ENCODE measurements around the gene PRLR.
"Not testable (repeated sequence)": the region's sequence is repeated elsewhere in the genome, so short reads cannot be mapped to it uniquely, and the experiment has no call there.

The PRLR gene

DNA sequence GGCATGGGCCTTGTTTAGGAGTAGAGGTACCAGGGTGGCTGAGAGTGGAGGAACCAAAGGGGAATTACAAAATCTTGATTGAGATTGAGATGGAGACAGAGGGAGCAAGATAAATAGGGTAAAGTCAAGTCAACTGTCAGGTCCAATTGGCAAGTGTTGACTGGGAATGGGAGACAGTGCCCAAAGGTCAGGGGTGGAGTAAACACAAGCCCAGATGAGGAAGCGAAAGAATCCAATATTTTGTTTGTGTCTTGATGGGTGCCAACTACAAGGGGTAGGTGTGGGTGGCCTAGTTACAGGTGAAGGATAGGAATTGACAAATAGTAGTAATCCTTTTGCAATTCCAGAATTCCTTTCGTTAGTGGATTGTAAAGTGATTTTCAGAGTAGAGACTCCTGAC is 107.5 kb downstream of the PRLR start:
- DNase-seq = no peak

DNA sequence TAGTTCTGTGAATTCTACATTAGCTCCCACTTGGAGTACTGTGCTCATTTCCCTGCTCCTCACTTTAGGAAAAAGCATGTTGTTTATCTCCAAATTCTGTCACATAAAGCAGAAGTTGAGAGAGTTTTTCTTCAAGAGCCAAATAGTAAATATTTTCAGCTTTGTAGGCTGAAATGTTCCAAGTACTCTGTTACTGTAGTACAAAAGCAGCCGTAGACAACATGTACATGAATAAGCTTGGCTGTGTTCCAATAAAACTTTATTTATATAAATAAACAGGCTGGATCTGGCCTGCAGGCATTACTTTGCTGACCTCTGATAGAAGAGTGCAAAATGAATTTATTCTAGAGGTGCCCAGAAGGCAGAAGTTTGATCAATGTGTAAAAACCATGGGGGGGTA is 109.6 kb downstream of the PRLR start:
- no peak for DNase-seq

DNA sequence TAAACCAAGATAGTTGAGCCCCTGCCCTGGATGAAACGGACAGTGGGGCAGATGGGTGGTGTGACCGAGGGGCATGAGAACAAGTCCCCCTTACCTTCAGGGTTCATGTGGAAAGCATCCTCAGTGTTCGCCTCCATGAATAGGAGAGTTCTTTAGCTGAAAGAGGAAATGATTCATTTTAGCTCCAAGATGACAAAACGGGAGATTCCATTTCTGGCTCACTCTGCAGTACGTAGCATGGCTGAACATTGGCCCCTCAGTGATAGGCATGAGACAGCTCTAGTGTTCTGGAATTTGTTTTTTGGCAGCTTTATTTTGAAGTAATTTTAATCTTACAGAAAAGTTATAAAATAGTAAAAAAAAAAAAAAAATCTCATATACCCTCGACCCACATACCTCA is 112.3 kb downstream of the PRLR start:
- DNase-seq = no peak

DNA sequence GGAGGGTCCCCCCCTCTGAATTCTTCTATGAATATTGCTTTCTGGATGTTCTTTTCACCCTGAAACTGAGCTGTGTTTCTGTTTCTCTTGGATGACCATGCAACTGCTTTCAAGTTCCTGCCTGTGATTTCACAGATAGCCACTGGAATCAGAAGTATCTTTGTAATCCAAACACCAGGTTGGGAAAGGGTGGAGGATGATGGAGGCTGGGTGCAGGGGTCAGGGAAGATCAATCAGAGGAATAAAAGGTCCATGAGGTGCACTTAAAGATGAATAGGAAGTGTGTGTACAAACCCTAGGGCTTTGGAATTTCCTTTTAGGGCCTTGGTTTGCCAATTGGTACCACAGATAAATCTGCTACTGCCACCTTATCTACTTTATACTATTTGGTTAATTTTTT is 114.4 kb downstream of the PRLR start:
- no peak for DNase-seq

DNA sequence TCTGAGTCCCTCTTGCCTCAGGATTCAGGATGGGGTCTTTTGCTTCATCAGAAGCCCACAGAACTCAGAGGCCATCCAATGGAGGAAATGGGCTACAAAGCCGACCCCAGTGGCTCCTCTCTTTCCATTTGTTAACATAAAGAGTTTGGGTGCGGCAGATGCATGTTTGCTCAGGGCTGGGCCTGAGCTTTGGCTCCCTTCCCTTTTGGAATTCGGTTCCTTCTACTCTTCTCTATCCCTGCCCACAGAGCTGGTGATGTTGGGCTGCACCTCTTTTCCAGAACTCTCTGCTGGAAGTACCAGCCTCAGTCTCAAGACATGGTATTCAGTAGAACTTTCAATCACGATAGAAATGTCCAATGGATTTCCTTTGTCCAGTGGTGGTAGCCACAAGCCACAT is 115.6 kb downstream of the PRLR start:
- DNase-seq = no peak

DNA sequence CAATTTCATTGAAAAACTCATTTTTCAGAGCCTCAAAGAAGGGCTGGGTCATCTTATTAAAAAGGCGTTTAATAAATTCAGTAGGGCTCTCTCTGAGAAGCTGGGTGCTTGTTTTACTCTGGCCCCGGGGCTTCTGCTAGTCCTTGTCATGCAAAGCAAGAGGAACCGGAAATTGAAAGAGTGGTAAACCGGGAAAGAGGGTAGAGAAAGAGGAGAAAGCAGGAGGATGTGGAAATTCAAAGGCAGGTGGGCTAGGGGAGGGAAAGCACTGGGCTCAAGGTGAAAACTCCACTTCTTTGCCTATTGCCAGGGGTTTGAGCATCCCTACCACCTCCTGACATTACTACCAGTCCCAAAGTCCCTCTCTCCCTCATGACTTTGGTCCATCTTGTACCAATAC is 118.0 kb downstream of the PRLR start:
- DNase-seq = no peak

DNA sequence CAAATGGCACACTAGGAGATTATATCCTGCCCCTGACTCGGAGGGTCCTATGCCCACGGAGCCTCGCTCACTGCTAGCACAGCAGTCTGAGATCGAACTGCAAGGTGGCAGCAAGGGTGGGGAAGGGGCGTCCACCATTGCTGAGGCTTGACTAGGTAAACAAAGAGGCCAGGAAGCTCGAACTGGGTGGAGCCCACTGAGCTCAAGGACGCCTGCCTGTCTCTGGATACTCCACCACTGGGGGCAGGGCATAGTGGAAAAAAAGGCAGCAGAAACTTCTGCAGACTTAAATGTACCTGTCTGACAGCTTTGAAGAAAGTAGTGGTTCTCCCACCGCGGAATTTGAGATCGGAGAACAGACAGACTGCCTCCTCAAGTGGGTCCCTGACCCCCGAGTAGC is 125.7 kb downstream of the PRLR start:
- not testable (repeated sequence) for DNase-seq

DNA sequence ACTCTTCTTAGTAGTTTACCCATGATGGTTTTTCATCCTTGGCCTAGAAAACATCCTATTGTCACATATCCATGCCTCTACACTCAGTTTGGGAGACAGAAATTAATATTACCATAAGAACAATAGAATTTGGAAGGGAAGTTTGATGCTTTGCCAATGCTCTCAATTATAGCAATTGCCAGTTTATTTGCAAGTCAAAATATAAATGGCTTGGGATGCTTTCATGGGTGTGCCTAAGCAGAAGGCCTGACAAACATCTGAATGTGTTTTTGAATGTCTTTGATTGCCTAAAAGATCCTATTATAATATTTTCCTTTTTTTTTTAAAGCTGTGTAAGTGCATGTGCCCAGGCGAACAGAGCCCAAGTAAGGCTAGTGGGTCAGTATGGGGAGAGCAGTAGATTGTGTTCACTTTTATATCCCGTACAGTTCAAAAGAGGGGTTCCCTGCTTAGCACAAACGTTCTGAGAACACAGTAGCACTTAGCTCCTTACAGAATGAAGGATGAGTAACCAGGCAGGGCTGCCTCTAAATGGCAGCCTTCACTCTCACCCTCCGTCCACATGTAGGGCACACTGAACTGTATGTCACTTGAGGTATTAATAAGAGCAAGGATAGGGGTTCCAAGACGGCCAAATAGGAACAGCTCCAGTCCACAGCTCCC is 126.5 kb downstream of the PRLR start:
- no peak for DNase-seq

DNA sequence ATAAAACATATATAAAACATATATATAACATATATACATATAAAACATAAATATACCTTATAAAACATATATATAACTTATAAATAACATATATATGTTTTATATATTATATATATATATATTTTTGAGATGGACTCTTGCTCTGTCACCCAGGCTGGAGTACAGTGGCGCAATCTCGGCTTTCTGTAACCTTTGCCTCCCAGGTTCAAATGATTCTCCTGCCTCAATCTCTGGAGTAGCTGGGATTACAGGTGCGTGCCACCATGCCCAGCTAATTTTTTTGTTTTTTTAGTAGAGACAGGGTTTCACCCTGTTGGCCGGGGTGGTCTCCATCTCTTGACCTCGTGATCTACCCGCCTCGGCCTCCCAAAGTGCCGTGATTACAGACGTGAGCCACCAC is 128.6 kb downstream of the PRLR start:
- DNase-seq = not testable (repeated sequence)

DNA sequence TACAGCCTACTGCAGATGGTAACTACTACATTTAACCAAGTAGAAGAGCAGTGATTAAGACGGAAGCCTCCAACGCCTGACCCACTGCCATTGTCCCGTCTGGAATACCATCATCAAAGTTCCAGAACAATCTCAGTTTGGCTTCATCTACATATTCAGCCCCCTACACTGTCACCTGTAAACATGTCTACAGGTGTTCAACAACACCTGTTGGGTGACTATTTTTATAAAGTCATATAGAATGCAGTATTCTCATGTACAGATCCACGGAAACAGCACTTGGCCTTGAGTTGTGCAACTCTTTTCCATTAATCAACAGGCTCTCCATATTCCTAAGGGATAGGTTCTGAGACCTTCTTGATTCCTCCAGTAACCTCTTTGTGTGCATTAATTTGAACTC is 129.3 kb downstream of the PRLR start:
- DNase-seq = no peak

DNA sequence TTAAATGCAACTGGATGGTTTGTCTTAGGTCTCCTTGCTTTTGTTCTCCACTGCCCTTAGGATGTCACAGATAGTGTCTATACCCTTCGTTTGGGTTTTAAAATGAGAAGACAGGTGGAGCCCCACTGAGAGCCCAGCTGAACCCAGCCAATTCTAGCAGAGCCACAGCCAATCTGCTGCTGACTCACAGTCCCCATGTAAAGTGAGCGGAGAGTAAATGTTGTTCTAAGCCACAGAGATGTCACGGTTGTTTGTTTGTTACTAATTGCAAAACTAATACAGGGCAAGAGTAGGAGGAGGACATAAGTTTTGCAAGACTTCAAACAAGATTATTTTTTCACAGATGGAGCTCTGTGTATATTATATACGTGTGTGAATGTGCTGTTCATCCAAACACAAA is 132.1 kb downstream of the PRLR start:
- no peak for DNase-seq

DNA sequence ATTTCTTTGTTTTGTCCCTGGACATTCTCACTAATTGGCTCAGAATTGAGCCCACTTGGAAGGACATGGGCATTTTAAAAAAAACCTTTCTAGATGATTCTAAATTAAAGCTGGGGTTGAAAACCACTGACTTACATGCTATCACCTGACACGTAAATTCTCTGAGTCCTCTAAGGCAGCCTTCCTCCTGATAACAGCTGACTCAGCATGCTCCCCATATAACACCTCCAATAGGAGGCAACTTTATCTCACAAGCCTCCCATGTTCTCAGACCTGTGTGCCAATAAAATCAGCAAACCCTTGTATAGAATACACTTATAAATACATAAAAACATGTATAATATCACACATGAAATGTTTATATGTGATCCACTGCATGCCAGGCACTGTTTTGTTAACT is 133.4 kb downstream of the PRLR start:
- DNase-seq = no peak

DNA sequence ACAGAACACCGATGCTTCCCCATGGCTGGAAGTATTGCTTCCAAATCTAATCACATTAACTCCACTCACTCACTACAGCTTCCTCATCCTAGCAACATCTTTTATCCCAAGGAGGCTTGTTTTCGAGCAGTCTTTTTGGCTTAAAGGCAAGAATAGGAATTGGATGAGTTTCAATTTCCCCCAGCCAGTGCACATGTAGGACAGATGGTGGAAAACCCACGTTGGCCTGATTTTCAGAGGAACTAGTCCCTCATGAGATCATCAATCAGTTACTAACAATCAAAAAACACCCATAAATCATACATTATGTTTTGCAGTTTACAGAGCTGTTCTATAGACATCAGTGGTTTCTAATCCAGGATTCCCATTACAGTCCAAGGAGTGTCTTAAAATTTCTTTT is 134.1 kb downstream of the PRLR start:
- DNase-seq = no peak

DNA sequence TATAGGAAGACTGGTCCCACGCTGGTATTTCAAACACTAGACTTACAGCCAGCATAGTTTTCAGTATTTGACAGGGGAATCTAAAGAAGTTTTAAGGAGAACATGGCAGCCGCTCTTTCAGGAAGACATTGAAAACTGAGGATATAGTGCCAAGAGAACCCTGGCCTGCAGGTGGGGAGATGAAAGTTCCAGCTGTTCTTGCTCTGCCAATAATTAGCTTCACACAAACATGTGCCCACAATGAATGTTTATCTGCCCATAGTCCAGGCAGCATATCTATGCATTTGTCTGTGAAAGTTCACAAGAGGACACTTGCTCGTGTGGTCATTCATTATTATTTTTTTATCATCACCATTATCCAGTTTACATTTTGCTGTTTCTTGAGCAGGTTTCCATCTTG is 134.9 kb downstream of the PRLR start:
- no peak for DNase-seq

DNA sequence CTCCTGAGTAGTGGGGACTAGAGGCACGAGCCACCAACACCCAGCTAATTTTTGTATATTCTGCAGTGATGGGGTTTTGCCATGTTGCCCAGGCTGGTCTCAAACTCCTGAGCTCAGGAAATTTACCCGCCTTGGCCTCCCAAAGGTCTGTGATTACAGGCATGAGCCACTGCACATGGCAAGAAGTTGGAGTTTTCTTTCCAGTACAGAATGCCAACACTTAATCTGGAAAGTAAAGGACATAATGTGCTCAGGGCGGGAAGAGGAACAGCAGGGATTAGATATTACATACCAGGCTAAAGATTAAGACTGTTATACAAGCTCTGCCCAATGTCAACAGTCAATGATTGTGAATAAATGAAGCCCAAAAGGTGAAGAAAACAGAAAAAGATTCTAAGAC is 135.3 kb downstream of the PRLR start:
- DNase-seq = no peak

DNA sequence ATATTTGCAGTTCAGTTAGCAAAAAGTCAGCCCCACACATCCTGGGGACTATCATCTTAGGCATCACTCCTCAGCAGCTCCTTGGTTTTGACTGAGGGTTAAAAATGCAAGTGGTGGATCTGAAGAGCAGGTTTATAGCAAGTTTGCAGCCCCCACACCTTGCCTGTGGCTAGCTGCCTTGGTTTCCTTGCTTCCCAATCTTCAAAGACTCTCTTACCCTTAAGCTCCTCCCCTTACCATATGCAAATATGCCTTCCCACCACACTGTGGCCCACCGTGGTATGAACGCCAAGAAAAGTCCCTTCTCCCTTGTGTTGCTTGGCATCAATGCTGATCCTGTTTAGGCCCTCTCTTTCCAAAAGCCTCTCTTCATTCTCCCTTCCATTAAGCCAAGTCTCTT is 137.6 kb downstream of the PRLR start:
- DNase-seq = no peak

DNA sequence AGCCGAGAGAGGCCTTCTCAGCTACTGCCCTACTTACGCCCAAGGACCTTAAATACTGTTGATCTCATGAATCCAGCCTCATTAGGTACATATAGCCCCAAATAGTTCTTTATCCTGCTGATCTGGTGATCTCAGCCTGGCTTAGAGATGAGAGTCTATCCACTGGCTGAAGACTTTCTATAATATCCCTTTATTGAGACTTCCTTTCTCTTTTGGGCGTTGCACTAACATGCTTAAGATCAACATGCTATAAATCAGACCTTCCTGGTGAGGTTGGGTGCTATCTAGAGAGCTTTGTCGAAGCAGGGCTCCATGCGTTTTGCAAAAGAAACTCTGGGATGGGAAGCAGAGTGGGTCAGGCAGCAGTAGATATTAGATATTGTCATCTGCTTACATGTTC is 138.6 kb downstream of the PRLR start:
- no peak for DNase-seq

DNA sequence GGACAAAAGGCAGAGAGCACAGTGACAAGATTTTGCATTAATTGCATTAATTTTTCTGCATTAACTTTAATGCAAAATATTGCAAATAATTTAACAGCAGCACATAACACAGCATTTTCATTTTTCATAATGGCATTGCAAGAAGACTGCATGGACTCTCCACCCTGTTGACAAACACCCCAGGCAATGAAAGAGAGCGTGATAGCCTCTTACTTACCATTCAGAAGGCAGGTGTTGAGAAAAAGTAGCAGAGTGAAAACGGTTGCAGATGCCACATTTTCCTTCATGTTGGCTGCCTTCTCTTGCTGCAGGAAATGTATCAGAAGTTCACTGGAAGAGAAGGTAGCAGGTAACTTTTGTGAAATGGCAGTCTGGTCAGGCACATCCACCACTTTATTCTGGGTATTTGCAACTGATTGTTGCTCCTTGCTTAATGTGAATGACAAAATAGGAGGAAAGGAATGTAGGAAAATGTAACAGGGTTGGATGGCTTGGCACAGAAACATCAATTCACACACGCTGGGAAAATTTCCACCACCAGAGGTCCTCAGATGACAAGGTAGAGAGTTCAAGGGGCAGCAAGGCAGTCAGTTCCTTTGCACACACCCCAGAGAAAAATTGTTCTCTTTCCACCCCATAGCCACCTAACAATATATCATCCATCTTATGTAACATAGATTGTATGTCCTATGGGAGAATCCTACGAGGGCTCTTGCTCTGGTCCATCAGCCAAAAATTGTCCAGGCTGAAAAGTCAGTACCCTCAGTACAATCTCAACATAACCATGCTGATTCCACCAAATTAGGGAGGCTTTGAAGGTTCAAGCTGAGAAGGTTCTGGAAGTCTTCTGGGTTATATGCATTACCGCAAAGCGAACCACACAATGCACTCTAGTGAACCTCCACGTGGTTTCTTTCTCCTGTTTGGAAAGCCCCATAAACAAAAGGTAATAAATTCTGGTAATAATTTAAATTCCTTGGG is 140.7 kb downstream of the PRLR start:
- no peak for DNase-seq

DNA sequence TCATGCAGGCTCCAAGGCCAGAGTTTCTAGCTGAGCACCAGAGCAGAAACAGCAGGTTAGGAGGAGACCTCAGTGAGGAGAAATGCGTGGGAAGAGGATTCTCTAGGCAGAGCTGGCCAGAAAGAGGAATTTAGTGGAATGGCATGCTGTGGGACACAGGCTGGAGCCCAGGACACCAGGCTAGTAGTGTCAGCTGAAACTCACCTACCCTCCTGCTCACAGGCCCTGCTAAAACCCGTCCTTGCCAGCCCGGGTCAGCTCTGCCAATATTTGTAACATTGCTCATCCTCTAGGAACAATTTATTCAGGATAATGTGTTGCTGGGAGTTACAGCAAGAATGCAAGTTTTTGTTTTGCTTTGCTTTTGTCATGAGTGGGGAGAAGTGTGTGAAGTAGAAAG is 142.3 kb downstream of the PRLR start:
- no peak for DNase-seq

DNA sequence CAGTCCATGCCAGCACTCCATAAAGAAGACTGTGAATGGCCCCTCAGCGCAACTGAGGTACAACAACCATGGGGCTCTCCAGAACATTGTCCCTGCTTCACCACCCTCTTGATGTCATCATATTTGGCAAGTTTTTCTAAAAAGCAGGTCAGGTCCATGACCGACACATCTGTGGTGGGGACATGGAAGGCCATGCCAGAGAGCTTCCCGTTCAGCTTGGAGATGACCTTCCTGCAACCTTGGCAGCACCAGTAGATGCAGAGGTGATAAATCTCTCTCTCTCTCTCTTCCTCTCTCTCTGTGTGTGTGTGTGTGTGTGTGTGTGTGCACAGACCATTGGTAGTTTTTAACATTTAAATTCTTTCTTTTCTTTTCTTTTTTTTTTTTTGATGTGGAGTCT is 147.1 kb downstream of the PRLR start:
- DNase-seq = no peak

DNA sequence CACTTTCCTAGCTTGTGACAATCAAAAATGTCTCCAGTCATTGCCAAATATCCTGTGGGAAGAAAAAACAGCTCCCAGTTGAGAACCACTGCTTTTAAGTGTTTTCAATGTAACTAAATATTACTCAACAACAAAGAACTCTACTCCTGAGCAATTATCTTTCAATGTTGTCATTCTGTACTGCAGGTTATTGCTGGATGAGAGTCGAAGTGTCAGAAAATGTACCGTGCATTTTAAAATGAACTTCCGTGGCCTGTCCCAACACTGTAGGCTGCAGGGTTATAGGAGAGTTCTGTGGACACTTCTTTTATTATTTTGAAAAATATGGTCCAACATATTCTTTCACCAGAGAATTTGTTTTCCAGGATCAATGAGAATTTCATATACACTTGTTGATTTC is 147.8 kb downstream of the PRLR start:
- no peak for DNase-seq

DNA sequence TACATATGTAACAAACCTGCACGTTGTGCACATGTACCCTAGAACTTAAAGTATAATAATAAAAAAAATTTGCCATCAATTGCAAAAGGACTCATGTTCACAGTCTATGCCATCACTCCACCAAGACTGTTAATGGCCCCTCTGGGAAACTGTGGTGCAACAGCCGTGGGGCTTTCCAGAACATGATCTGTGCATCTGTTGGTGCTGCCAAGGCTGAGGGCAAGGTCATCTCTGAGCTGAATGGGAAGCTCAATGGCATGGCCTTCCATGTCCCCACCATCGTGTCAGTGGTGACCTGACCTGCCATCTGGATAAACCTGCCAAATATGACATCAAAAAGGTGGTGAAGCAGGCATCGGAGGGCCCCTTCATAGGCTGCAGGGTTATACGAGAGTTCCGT is 149.2 kb downstream of the PRLR start:
- DNase-seq = no peak

DNA sequence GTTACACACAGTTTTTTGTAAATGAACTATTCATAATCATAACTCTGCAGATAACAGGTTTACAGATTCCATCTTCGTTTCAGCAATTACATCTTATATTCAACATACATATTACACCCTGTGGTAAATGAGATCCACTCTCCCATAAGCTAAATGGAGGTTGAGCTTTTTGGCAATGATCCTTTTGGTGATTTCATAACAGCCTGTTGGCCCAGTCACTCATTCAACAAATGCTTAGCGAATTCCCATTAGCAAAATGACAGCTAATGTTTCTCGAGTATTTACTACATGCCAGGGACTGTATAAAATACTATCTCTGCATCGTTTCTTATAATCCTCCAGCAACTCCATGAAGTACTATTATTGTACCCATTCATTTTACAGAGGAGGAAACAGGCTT is 157.1 kb downstream of the PRLR start:
- no peak for DNase-seq

DNA sequence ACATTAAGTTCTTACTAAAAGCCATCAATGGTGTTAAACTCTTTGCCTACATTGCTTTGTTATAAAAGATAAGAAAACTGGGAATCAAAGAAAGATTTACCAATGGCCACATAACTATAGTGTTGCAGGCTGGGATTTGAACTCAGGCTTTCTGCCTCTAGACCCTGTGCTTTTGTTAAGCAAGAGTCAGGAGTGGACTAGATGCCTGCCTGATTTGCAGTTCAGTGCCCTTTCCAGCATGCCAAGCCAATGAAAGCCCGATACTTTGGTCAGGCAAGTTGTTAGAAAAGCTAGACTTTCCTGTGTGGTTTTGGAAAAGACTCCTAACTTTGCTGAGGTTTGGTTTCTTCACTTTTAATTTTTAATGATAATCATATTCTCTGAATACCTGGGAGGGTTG is 161.1 kb downstream of the PRLR start:
- DNase-seq = no peak

DNA sequence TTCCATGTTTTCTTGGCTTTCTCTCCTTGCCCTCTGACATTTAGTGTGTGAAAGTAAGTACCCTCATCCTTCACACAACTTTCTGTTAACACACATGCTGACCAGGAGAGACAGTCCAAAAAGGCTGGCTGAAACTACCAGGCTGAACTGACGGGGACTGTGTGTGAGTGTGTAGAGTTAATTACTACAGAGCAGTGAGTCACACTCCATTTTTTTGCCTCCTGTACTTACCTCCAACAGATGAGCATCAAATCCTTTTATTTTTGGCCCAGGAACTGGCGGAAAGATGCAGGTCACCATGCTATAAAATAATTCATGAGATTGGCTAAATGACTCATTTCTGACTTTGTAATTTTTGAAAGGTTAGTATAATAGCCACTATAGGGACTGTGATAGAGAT is 162.3 kb downstream of the PRLR start:
- DNase-seq = no peak
